Bone marrow (tissue), 2 donors: ENCODE measurements around the gene FMC1.

ENCODE experiments used
- DNase-seq, 2 donors: peaks; one replicate each; lab custom pipeline; 2025; lab: John Stamatoyannopoulos, UW

Gene FMC1

GRCh38 chr7:139374246-139374645, 33.1 kb downstream of the FMC1 start:
- DNase-seq: no peak

GRCh38 chr7:139382439-139382838, 41.3 kb downstream of the FMC1 start:
- no peak for DNase-seq

GRCh38 chr7:139384611-139385010, 43.5 kb downstream of the FMC1 start:
- DNase-seq: no peak

- DNase-seq: no peak
Measured at GRCh38 chr7:139387594-139387993, 46.5 kb downstream of the FMC1 start.

- no peak for DNase-seq
Measured at GRCh38 chr7:139389091-139389490, 48.0 kb downstream of the FMC1 start.

- DNase-seq: no peak
Measured at GRCh38 chr7:139389774-139390173, 48.6 kb downstream of the FMC1 start.

- no peak for DNase-seq
Measured at GRCh38 chr7:139393621-139394211, 52.6 kb downstream of the FMC1 start.

- DNase-seq: no peak
Measured at GRCh38 chr7:139394540-139394939, 53.4 kb downstream of the FMC1 start.
